ENCODE data around the gene GNB3. TPM values are rescaled to one million over a fixed set of nuclear protein-coding genes. Genes with fewer than 3 reads are reported as not detected.
A peak's percentile ranks its signal among the peaks of the same experiment; 100 is the strongest.

Gene GNB3
- total and polyA plus RNA-seq, 2 donors (not counting 3 experiments of a cell fraction or from before 2014, with no cell fraction given): 9.4 to 12.0 TPM

- Histone ChIP-seq H3K79me2 (ENCODE audit: control insufficient read depth, insufficient read depth, low read length) (peaks cover 25% of the 10 kb centered on the region), H3K36me3 (ENCODE audit: control insufficient read depth in 2 of 2, extremely low read depth in 1 of 2, insufficient read depth in 2 of 2, low read length in 2 of 2) (peaks cover 0 to 8% of the 10 kb centered on the region in 2 experiments), H3K4me1 (ENCODE audit: control insufficient read depth, extremely low read depth, insufficient read depth, low read length) (peaks cover 23% of the 10 kb centered on the region), H3K4me3 (replicated peaks in 1 of 3; ENCODE audit: insufficient read depth in 1 of 3, low read depth in 1 of 3, low read length in 3 of 3) (no peak overlapping the region), H4K20me1 (replicated peaks; ENCODE audit: control insufficient read depth, extremely low read depth, insufficient read depth, low read length) (no peaks in the 10 kb centered on the region), H3K9me1 (replicated peaks; ENCODE audit: control insufficient read depth, extremely low read depth, insufficient read depth, low read length) (no peaks in the 10 kb centered on the region), H3K9ac (replicated peaks; ENCODE audit: extremely low read depth, insufficient read depth, low read length) (no peak overlapping the region), H2AFZ (ENCODE audit: low read depth, low read length) (peak overlapping the region; percentile 43), H3K9me3 (replicated peaks; ENCODE audit: control insufficient read depth, insufficient read depth, low read length) (no peaks in the 10 kb centered on the region), H3K27ac (ENCODE audit: insufficient read depth, low read depth, low read length) (no peak overlapping the region), H3K4me2 (ENCODE audit: insufficient read depth, low read length) (no peak overlapping the region), H3K27me3 (ENCODE audit: control insufficient read depth in 2 of 2, insufficient read depth in 2 of 2, low read length in 2 of 2) (peaks cover 3% of the 10 kb centered on the region in 2 experiments)
- DNase-seq (ENCODE audit: low read depth, low spot score) (no peak), FAIRE-seq (no peak)
- dilution Hi-C loops (cut with MboI; ENCODE audit: extremely low pct_ligation_motif_present, low sequenced_read_pairs) (no loop called here), intact Hi-C loops (cut with micrococcal nuclease) (no loop called here)
- POLR2A ChIA-PET: no interaction called here
- TF ChIP-seq, protein P1, sequence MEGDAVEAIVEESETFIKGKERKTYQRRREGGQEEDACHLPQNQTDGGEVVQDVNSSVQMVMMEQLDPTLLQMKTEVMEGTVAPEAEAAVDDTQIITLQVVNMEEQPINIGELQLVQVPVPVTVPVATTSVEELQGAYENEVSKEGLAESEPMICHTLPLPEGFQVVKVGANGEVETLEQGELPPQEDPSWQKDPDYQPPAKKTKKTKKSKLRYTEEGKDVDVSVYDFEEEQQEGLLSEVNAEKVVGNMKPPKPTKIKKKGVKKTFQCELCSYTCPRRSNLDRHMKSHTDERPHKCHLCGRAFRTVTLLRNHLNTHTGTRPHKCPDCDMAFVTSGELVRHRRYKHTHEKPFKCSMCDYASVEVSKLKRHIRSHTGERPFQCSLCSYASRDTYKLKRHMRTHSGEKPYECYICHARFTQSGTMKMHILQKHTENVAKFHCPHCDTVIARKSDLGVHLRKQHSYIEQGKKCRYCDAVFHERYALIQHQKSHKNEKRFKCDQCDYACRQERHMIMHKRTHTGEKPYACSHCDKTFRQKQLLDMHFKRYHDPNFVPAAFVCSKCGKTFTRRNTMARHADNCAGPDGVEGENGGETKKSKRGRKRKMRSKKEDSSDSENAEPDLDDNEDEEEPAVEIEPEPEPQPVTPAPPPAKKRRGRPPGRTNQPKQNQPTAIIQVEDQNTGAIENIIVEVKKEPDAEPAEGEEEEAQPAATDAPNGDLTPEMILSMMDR (IDR thresholded peaks at IDR 0.05; ENCODE audit: extremely low read depth in 1 of 2, insufficient read depth in 1 of 2, low read depth in 1 of 2, low read length in 2 of 2): no peak
- no peak for TF ChIP-seq POLR2A (IDR thresholded peaks at IDR 0.05; ENCODE audit: low read depth, low read length)
- no peak for TF ChIP-seq FOS (IDR thresholded peaks at IDR 0.05; ENCODE audit: borderline replicate concordance, insufficient read depth, low read length)
- TF ChIP-seq, protein P2, sequence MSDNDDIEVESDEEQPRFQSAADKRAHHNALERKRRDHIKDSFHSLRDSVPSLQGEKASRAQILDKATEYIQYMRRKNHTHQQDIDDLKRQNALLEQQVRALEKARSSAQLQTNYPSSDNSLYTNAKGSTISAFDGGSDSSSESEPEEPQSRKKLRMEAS (IDR thresholded peaks at IDR 0.05; ENCODE audit: insufficient read depth, insufficient read length): no peak
- no peak for TF ChIP-seq POLR2AphosphoS5 (IDR thresholded peaks at IDR 0.05; ENCODE audit: insufficient read depth, low read depth, low read length)
- no peak for TF ChIP-seq GATA2 (IDR thresholded peaks at IDR 0.05; ENCODE audit: insufficient read depth, insufficient read length, low read depth, low read length)
- TF ChIP-seq JUN (IDR thresholded peaks at IDR 0.05; ENCODE audit: borderline replicate concordance, insufficient read depth, insufficient read length, low read depth): no peak
- no peak for TF ChIP-seq EZH2 (IDR thresholded peaks at IDR 0.05; ENCODE audit: borderline replicate concordance, low read depth, low read length, severe bottlenecking)
- TF ChIP-seq MYC (IDR thresholded peaks at IDR 0.05; ENCODE audit: low read depth, low read length): no peak
- CTCF ChIA-PET: interaction anchor here (1.2 to 12.0 kb wide), 6 partner anchors 46 to 207 kb away, joined by 5 to 148 read pairs (median 7); partner anchors contain the start of genes MLF2 and PTMS
- no TSS peak for BruUV-seq (replicated peaks)
Observed at GRCh38 chr12:6826734-6827436, 13.8 kb upstream of the GNB3 start.

Measured in endothelial cell of umbilical vein (primary cell).